Neuron (in vitro differentiated cells): ENCODE measurements around the gene P3R3URF.

Experiments
- H2AFZ ChIP-seq: one replicate; pipeline ENCODE4 v1.6.1; 2013; ENCODE audit warnings: low read depth, mild to moderate bottlenecking, inconsistent platforms, low read length, moderate library complexity
- H3K27me3 ChIP-seq: one replicate; pipeline ENCODE4 v1.6.1; 2013; ENCODE audit warnings: low read length; ENCODE audit not compliant: insufficient read depth
- H3K36me3 ChIP-seq: one replicate; pipeline ENCODE4 v1.6.1; 2013; ENCODE audit warnings: low read length; ENCODE audit not compliant: insufficient read depth
- H3K4me1 ChIP-seq: one replicate; pipeline ENCODE4 v1.6.1; 2013; ENCODE audit warnings: low read length; ENCODE audit not compliant: insufficient read depth
- H3K4me3 ChIP-seq: 2 replicates; pipeline ENCODE4 v1.5.1; 2013; ENCODE audit warnings: mild to moderate bottlenecking, low read length, moderate library complexity
- H3K9me3 ChIP-seq: one replicate; pipeline ENCODE4 v1.6.1; 2013; ENCODE audit warnings: low read length

The P3R3URF gene

GRCh38 chr1:46153732-46154131, 22.6 kb downstream of the P3R3URF start:
- no peaks in the 10 kb centered on the region for H3K9me3 ChIP-seq
- H3K36me3 ChIP-seq = no peaks in the 10 kb centered on the region
- H3K4me3 ChIP-seq = no peak overlapping the region
- no peak overlapping the region for H2AFZ ChIP-seq
- H3K4me1 ChIP-seq = no peaks in the 10 kb centered on the region
- H3K27me3 ChIP-seq = no peaks in the 10 kb centered on the region

- no peak overlapping the region for H3K4me3 ChIP-seq
- H3K36me3 ChIP-seq = no peaks in the 10 kb centered on the region
- no peaks in the 10 kb centered on the region for H3K4me1 ChIP-seq
- H3K9me3 ChIP-seq = no peaks in the 10 kb centered on the region
- H3K27me3 ChIP-seq = no peaks in the 10 kb centered on the region
- H2AFZ ChIP-seq = no peak overlapping the region
Observed at GRCh38 chr1:46153228-46153627, 23.1 kb downstream of the P3R3URF start.

GRCh38 chr1:46152016-46152415, 24.3 kb downstream of the P3R3URF start:
- Histone ChIP-seq H3K4me1 (no peaks in the 10 kb centered on the region), H2AFZ (no peak overlapping the region), H3K9me3 (no peaks in the 10 kb centered on the region), H3K36me3 (no peaks in the 10 kb centered on the region), H3K27me3 (no peaks in the 10 kb centered on the region), H3K4me3 (no peak overlapping the region)

GRCh38 chr1:46150085-46150484, 26.2 kb downstream of the P3R3URF start:
- Histone ChIP-seq H2AFZ (no peak overlapping the region), H3K9me3 (no peaks in the 10 kb centered on the region), H3K36me3 (no peaks in the 10 kb centered on the region), H3K27me3 (no peaks in the 10 kb centered on the region), H3K4me3 (no peak overlapping the region), H3K4me1 (no peaks in the 10 kb centered on the region)

- Histone ChIP-seq H3K36me3 (no peaks in the 10 kb centered on the region), H2AFZ (no peak overlapping the region), H3K9me3 (no peaks in the 10 kb centered on the region), H3K4me1 (no peaks in the 10 kb centered on the region), H3K4me3 (no peak overlapping the region), H3K27me3 (no peaks in the 10 kb centered on the region)
Observed at GRCh38 chr1:46148318-46148717, 28.0 kb downstream of the P3R3URF start.

- no peak overlapping the region for H3K4me3 ChIP-seq
- peaks cover 36% of the 10 kb centered on the region for H3K4me1 ChIP-seq
- no peaks in the 10 kb centered on the region for H3K9me3 ChIP-seq
- no peaks in the 10 kb centered on the region for H3K27me3 ChIP-seq
- no peak overlapping the region for H2AFZ ChIP-seq
- no peaks in the 10 kb centered on the region for H3K36me3 ChIP-seq
Observed at GRCh38 chr1:46137916-46138315, 38.4 kb downstream of the P3R3URF start.

- Histone ChIP-seq H3K4me3 (no peak overlapping the region), H3K27me3 (no peaks in the 10 kb centered on the region), H3K4me1 (peaks cover 36% of the 10 kb centered on the region), H2AFZ (no peak overlapping the region), H3K36me3 (no peaks in the 10 kb centered on the region), H3K9me3 (no peaks in the 10 kb centered on the region)
Observed at GRCh38 chr1:46136711-46137110, 39.6 kb downstream of the P3R3URF start.

- no peak overlapping the region for H3K4me3 ChIP-seq
Observed at GRCh38 chr1:46134660-46135331, 41.5 kb downstream of the P3R3URF start.

GRCh38 chr1:46133781-46134350, 42.4 kb downstream of the P3R3URF start:
- Histone ChIP-seq H2AFZ (no peak overlapping the region), H3K4me1 (peaks cover 36% of the 10 kb centered on the region), H3K36me3 (no peaks in the 10 kb centered on the region), H3K27me3 (no peaks in the 10 kb centered on the region), H3K4me3 (peak overlapping the region; percentile 66), H3K9me3 (no peaks in the 10 kb centered on the region)

More at GRCh38 chr1:46134660-46135331, 41.5 kb downstream of the P3R3URF start:
- peaks cover 36% of the 10 kb centered on the region for H3K4me1 ChIP-seq
- no peaks in the 10 kb centered on the region for H3K27me3 ChIP-seq
- H3K36me3 ChIP-seq = no peaks in the 10 kb centered on the region
- H2AFZ ChIP-seq = no peak overlapping the region
- H3K9me3 ChIP-seq = no peaks in the 10 kb centered on the region

- H2AFZ ChIP-seq = no peak overlapping the region
- peaks cover 5% of the 10 kb centered on the region for H3K36me3 ChIP-seq
- H3K9me3 ChIP-seq = no peaks in the 10 kb centered on the region
- H3K27me3 ChIP-seq = no peaks in the 10 kb centered on the region
- peak overlapping the region; percentile 66 for H3K4me3 ChIP-seq
- H3K4me1 ChIP-seq = peaks cover 41% of the 10 kb centered on the region
Observed at GRCh38 chr1:46133181-46133658, 43.1 kb downstream of the P3R3URF start.

- Histone ChIP-seq H3K4me3 (peak within 1 kb of the TSS; percentile 86), H2AFZ (peak within 1 kb of the TSS; percentile 36)
Observed at GRCh38 chr1:46132529-46133180, 43.6 kb downstream of the P3R3URF start, which contains the start of gene PIK3R3. Gene PIK3R3, minus strand, starts transcription at chr1:46132629. Its CDS starts 677 bp downstream, at chr1:46131952.

GRCh38 chr1:46131712-46132528, 44.4 kb downstream of the P3R3URF start:
- H3K4me1 ChIP-seq = peaks cover 39% of the 10 kb centered on the region
- H3K36me3 ChIP-seq = peaks cover 14% of the 10 kb centered on the region
- H3K4me3 ChIP-seq = peak overlapping the region; percentile 86
- H3K9me3 ChIP-seq = no peaks in the 10 kb centered on the region
- H3K27me3 ChIP-seq = no peaks in the 10 kb centered on the region
- H2AFZ ChIP-seq = no peak overlapping the region

More at GRCh38 chr1:46132529-46133180, 43.6 kb downstream of the P3R3URF start, which contains the start of gene PIK3R3:
- Histone ChIP-seq H3K4me1 (peaks cover 41% of the 10 kb centered on the region), H3K36me3 (peaks cover 10% of the 10 kb centered on the region), H3K27me3 (no peaks in the 10 kb centered on the region), H3K9me3 (no peaks in the 10 kb centered on the region)
